Kidney epithelial cell (primary cell): Measurements from ENCODE around the gene GRAMD4. TPM values are rescaled to one million over a fixed set of nuclear protein-coding genes. Genes with fewer than 3 reads are reported as not detected.

Experiments
- DNase-seq: peaks from one replicate; pipeline ENCODE4 v3.0.0-alpha.2; 2010; ENCODE audit warnings: low read depth
- H3K27me3 ChIP-seq: 2 replicates; pipeline ENCODE4 v1.6.0; 2011; ENCODE audit warnings: low read length; ENCODE audit not compliant: control insufficient read depth, insufficient read depth
- H3K36me3 ChIP-seq: 2 replicates; pipeline ENCODE4 v1.5.1; 2011; ENCODE audit warnings: low read length; ENCODE audit not compliant: control insufficient read depth, insufficient read depth
- H3K4me3 ChIP-seq: 2 replicates; pipeline ENCODE4 v1.5.1; 2011; ENCODE audit warnings: low read depth, mild to moderate bottlenecking, control low read depth, low read length
- CTCF ChIP-seq: IDR thresholded peaks from 2 replicates; pipeline ENCODE4 v1.5.1; 2011; ENCODE audit warnings: mild to moderate bottlenecking, moderate library complexity, low read length, control low read depth, inconsistent platforms; ENCODE audit not compliant: insufficient read depth, poor library complexity, severe bottlenecking
- total RNA-seq: library from RNA; depleted of rRNA; stranded (reverse); fragments of >200 nt; gene quantifications from 2 replicates; pipeline ENCODE4 v1.2.3, GENCODE V29; 2015

The GRAMD4 gene
- 23.8 and 30.4 TPM in 2 replicates for total RNA-seq

- no peak for DNase-seq
Measured at GRCh38 chr22:46619830-46620501, at the start of gene GRAMD4. TSS of gene GRAMD4 (plus strand) at chr22:46620386. CDS start at chr22:46626800, 6,414 bp downstream.

GRCh38 chr22:46571642-46572250 is 48.4 kb upstream of the GRAMD4 start:
- Histone ChIP-seq H3K36me3 (no peaks in the 10 kb centered on the region), H3K4me3 (no peak overlapping the region), H3K27me3 (peaks cover 2% of the 10 kb centered on the region)
- DNase-seq = no peak
- TF ChIP-seq CTCF = no peak

More at GRCh38 chr22:46619830-46620501, at the start of gene GRAMD4:
- Histone ChIP-seq H3K4me3 (no peak within 1 kb of the TSS), H3K36me3 (no peaks in the 10 kb centered on the region), H3K27me3 (no peaks in the 10 kb centered on the region)
- TF ChIP-seq CTCF = no peak

- peaks cover 2% of the 10 kb centered on the region for H3K27me3 ChIP-seq
- H3K36me3 ChIP-seq = no peaks in the 10 kb centered on the region
- no peak overlapping the region for H3K4me3 ChIP-seq
- no peak for DNase-seq
- no peak for TF ChIP-seq CTCF
Measured at GRCh38 chr22:46572911-46573780, 47.0 kb upstream of the GRAMD4 start.

- Histone ChIP-seq H3K27me3 (peaks cover 2% of the 10 kb centered on the region), H3K4me3 (no peak overlapping the region), H3K36me3 (no peaks in the 10 kb centered on the region)
- no peak for TF ChIP-seq CTCF
- DNase-seq = no peak
Measured at GRCh38 chr22:46573781-46574437, 46.3 kb upstream of the GRAMD4 start.

GRCh38 chr22:46574438-46574992 is 45.7 kb upstream of the GRAMD4 start:
- DNase-seq = no peak
- Histone ChIP-seq H3K27me3 (peaks cover 2% of the 10 kb centered on the region), H3K4me3 (no peak overlapping the region), H3K36me3 (no peaks in the 10 kb centered on the region)
- TF ChIP-seq CTCF = no peak
